Body of pancreas (tissue), 4 donors: ENCODE data around the gene CLOCK.

ENCODE experiments used
- CTCF ChIP-seq, 7 experiments: fragments of 450-650 bp in 4 of 7; fragments of 200-600 bp in 3 of 7; sonication (generic) in 3 of 7; IDR thresholded peaks; one replicate each; pipeline ENCODE4 v1.5.1; 2016 to 2019; ENCODE audit warnings: antibody characterized with exemption in 7 of 7
- POLR2A ChIP-seq, 3 donors: fragments of 450-650 bp; IDR thresholded peaks; one replicate each; pipeline ENCODE4 v1.6.1; 2016; ENCODE audit warnings: antibody characterized with exemption in 3 of 3, mild to moderate bottlenecking in 2 of 3

DNA sequence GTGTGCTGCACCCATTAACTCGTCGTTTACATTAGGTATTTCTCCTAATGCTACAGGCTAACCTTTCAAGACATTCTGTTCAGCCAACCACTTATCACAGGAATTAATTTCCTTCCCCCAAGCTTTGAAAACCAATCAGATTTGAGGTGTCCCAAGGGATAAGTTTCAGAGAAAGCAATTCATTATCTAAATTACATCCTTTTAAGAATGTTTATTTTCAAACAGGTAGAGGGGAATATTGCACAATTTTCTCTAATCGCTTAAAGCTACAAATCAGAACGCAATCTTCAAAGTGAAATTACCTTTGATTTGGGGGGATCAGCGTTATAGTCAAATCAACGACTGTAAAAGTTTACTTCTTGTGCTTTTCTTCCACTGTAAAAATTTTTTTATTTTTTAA lies 1.6 kb downstream of the CLOCK start:
- TF ChIP-seq CTCF (IDR thresholded peaks at IDR 0.05) (no peak), POLR2A (IDR thresholded peaks at IDR 0.05) (no peak)
